ENCODE measurements around the gene PRKCA.
"Not testable (repeated sequence)": the region's sequence is repeated elsewhere in the genome, so short reads cannot be mapped to it uniquely, and the experiment has no call there.

The PRKCA gene

GRCh38 chr17:66331038-66331816 is 28.8 kb downstream of the PRKCA start:
- no peak for FAIRE-seq

- no peak for FAIRE-seq
These were observed 33.4 kb downstream of the PRKCA start for GRCh38 chr17:66335797-66336196.

- no peak for FAIRE-seq
These were observed 34.9 kb downstream of the PRKCA start for GRCh38 chr17:66337268-66337667.

- no peak for FAIRE-seq
These were observed 35.6 kb downstream of the PRKCA start for GRCh38 chr17:66337866-66338485.

DNA sequence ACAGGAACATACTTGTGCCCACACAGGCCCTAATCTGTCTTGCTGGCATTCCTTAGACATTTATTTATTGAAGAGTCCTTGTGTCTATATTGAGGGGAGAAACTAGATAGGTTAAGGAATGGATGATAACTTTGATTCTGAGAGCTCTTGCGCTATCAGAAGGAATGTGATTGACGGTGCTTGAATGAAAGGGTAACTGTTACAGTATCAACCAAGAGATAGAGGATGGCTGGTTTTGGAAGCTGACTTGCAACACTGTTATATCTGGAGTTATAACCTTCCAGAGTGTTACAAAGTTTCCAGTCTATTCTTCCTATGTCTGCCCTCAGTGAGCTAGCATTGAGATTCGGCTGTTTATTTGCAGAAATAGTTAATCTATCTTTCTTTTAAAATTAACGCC is 36.5 kb downstream of the PRKCA start:
- FAIRE-seq = no peak

- FAIRE-seq = no peak
These were observed 37.1 kb downstream of the PRKCA start for GRCh38 chr17:66339561-66339960.

DNA sequence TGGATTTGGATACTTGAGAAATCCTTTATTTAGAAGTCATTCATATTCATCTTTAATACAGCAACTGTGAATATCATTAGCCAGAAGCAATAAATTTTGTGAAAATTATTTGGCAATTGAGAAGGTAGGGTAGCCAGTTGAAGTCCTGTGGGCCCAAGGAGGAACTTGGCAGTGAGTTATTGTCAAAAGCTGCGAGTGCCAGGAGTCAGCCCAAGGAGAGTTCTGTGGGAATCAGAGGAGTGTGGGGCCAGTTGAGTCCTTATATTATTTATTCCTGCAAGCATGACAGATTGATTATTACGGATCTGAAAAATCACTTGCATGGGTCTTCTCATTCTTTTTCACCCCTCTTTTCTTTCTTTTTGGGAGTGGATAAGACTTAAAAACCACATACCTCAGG is 38.3 kb downstream of the PRKCA start:
- no peak for FAIRE-seq

DNA sequence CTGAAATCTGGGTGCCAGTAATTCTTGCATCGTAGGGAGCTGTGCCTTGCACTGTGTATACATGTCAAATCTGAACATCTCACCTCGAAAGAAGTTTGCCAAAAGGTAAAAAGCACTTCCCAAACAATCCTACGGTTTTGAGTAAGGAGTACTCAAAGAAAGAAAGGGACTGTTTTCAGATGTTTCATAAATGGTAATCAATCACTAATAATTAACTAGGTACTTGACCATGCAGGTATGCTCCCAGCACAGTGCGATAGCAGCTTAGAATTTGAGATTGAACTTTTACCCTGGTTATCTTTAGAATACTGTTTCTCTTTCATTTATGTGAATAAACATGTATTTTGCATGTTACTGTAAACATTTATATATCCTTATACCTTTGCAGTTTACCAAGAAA is 39.0 kb downstream of the PRKCA start:
- FAIRE-seq = no peak

- not testable (repeated sequence) for FAIRE-seq
These were observed 39.9 kb downstream of the PRKCA start for GRCh38 chr17:66342263-66342662.

DNA sequence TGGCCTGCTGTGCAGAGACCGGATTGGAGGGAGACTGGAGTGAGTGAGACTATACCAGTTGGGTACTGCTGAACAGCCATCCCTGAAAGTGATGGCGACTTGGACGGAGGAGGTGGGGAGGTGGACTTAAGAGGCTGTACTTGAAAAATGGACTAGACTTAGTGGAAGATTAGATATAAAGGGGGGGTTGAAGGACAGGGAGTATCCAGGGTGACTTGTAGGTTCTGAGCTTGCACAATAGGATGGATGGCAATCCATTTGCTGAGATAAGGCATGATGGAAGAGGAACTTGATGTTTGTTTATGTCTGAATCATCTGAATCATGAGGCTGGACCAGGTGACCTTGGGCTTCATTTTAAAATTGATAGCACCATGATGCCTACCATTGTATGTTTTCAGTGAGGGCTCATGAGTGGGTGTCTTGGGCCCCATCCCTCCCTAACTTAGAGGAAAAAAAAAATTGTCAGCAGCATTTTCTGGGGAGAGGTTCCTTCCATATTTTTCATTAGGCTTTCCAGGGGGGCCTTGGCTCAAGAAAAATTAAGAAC is 41.2 kb downstream of the PRKCA start:
- no peak for FAIRE-seq

GRCh38 chr17:66344473-66344872 is 42.1 kb downstream of the PRKCA start:
- no peak for FAIRE-seq

DNA sequence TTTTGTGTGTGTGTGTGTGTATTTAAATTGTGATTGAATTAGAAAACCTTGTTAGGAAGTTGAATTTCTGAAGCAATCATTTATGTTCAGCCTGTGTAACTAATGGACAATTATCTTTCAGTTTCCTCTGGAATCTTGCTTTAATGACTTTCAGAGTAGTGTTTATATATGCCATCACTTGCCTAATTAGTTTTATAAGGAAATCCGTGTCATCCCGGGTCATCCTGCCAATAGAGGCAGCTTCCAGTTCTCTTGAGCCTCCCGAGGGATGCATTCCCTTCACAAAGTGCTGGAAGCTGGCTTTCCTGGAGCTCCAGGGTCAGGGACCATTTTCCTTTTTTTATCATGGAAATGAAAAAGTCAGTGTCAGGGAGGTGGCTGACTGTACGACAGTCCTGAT is 42.9 kb downstream of the PRKCA start:
- no peak for FAIRE-seq

- not testable (repeated sequence) for FAIRE-seq
These were observed 43.7 kb downstream of the PRKCA start for GRCh38 chr17:66345949-66346638.

GRCh38 chr17:66347661-66348514 is 45.5 kb downstream of the PRKCA start:
- no peak for FAIRE-seq

GRCh38 chr17:66348584-66349165 is 46.3 kb downstream of the PRKCA start:
- FAIRE-seq = no peak

- no peak for FAIRE-seq
These were observed 47.3 kb downstream of the PRKCA start for GRCh38 chr17:66349521-66350254.

- not testable (repeated sequence) for FAIRE-seq
These were observed 48.2 kb downstream of the PRKCA start for GRCh38 chr17:66350576-66350975.

- no peak for FAIRE-seq
These were observed 48.6 kb downstream of the PRKCA start for GRCh38 chr17:66351033-66351432.

DNA sequence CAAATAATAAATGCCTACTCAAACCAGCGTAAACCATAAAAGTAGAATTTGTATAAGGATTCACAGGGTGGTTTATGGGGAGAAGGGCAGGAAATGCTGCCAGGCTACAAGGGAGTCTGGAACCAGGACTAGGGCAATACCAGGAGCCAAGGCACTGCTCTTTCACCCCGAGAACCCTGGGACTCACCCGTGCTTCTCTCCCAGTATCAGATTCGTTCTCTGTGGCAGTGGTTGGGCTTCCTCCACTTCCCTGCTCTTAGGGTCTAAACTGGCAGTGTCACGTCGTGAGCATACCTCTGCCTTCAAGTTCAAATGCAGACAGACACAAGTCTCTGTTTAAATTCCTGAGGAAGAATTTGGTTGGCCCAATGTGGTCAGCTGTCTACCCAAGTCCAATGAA is 49.3 kb downstream of the PRKCA start:
- FAIRE-seq = no peak

GRCh38 chr17:66353937-66354401 is 51.6 kb downstream of the PRKCA start:
- FAIRE-seq = no peak

- FAIRE-seq = no peak
These were observed 52.1 kb downstream of the PRKCA start for GRCh38 chr17:66354472-66354871.

Data from endometrium (tissue), 2 donors.